ENCODE results near the gene SETD5.

The SETD5 gene

DNA sequence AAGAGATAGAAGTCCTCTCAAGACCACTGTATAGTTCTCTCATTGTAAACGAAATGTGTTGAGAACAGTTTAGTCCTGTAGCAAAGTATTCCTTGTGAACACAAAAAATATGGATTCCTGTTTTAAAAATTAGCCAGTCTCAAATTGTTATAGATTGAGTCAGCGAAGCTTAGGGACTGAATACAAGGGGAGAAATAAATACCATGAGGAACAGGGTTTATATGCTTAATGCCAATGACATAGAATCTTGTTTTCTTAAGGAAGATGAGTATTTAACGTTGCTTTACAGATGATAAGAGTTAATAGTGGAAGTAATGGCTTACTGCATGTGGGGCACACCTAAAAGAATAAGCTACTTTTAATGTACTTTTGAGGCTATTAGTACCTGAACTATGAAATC lies 37.9 kb downstream of the SETD5 start:
- TF ChIP-seq, protein P1, sequence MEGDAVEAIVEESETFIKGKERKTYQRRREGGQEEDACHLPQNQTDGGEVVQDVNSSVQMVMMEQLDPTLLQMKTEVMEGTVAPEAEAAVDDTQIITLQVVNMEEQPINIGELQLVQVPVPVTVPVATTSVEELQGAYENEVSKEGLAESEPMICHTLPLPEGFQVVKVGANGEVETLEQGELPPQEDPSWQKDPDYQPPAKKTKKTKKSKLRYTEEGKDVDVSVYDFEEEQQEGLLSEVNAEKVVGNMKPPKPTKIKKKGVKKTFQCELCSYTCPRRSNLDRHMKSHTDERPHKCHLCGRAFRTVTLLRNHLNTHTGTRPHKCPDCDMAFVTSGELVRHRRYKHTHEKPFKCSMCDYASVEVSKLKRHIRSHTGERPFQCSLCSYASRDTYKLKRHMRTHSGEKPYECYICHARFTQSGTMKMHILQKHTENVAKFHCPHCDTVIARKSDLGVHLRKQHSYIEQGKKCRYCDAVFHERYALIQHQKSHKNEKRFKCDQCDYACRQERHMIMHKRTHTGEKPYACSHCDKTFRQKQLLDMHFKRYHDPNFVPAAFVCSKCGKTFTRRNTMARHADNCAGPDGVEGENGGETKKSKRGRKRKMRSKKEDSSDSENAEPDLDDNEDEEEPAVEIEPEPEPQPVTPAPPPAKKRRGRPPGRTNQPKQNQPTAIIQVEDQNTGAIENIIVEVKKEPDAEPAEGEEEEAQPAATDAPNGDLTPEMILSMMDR (IDR thresholded peaks at IDR 0.05; ENCODE audit: low read depth, low read length, missing control alignments) = no peak
- DNase-seq (ENCODE audit: low read depth) = no peak
- in situ Hi-C loops (cut with HindIII; ENCODE audit: low sequenced_read_pairs) = no loop called here
- H3K4me3 ChIP-seq (ENCODE audit: low read depth, low read length) = no peak overlapping the region

DNA sequence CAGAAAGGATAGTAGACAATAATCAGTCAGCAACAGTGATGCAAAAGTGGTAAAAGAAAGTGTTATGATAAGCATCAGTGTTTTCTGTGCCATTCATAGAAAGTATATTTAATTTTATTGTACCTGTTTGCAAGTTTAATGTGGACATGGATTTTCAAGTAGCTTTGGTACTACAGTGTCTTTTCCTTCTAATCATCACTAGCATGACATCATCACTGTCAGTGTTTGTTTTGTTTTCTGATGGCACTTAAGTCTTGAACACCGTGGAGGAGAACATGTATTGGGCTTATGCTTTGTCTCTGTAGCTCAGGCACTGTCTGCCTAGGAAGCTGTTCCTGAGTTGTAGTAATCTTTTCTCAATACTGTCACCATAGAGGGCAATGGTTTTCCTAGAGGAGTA lies 41.9 kb downstream of the SETD5 start:
- in situ Hi-C loops (cut with HindIII; ENCODE audit: low sequenced_read_pairs) = no loop called here
- no peak for DNase-seq (ENCODE audit: low read depth)
- no peak overlapping the region for H3K4me3 ChIP-seq (ENCODE audit: low read depth, low read length)
- TF ChIP-seq, protein P1 (IDR thresholded peaks at IDR 0.05; ENCODE audit: low read depth, low read length, missing control alignments) = no peak

DNA sequence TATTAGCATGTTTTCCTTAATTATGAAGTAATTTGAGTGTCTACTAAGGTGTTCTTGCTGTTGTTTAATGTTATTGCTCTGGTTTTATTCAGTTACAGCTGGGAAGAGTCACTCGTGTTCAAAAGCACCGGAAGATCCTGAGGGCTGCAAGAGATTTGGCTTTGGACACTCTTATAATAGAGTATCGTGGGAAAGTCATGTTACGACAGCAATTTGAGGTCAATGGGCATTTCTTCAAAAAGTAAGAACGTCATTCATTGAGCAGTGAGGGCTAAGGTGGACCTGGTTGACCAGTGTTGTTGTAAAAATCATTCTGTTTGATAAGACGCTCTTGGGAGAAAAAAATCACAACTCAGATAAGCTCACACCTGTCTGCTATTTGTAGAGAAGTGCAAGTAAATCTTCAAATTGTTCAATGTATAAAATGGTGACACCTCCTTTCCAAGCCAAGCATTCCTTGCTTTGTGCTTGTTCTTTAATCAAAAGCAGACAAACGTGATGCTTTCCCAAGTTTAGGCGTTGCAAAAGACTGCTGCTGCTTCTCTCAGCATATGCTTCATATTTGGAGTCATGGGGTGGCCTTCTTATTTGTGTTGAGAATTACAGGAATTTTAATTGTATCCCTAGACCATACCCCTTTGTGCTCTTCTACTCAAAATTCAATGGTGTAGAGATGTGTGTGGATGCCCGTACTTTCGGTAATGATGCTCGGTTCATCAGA lies 44.2 kb downstream of the SETD5 start:
- DNase-seq (ENCODE audit: low read depth) = no peak
- H3K4me3 ChIP-seq (ENCODE audit: low read depth, low read length) = no peak overlapping the region
- TF ChIP-seq, protein P1 (IDR thresholded peaks at IDR 0.05; ENCODE audit: low read depth, low read length, missing control alignments) = no peak
- in situ Hi-C loops (cut with HindIII; ENCODE audit: low sequenced_read_pairs) = no loop called here

DNA sequence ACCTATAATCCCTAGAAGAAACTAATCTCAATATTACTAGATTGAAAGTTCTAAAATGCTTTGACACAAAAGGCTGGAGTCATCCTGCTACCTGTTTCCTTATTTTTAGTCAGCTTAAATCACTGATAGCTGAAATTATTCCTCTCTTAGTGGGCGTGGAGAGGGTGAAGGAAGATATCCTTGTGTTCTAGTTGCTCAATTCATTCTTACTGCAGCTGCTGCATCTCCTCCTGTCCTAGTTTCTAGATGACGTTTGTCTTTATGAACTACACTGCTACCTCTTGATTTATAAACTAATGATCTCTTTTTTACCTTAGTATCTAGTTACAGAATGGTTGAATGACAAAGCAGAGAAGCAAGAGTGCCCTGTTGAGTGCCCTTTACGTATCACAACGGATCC lies 50.7 kb downstream of the SETD5 start:
- H3K4me3 ChIP-seq (ENCODE audit: low read depth, low read length) = no peak overlapping the region
- no peak for DNase-seq (ENCODE audit: low read depth)
- TF ChIP-seq, protein P1 (IDR thresholded peaks at IDR 0.05; ENCODE audit: low read depth, low read length, missing control alignments) = no peak
- in situ Hi-C loops (cut with HindIII; ENCODE audit: low sequenced_read_pairs) = no loop called here

DNA sequence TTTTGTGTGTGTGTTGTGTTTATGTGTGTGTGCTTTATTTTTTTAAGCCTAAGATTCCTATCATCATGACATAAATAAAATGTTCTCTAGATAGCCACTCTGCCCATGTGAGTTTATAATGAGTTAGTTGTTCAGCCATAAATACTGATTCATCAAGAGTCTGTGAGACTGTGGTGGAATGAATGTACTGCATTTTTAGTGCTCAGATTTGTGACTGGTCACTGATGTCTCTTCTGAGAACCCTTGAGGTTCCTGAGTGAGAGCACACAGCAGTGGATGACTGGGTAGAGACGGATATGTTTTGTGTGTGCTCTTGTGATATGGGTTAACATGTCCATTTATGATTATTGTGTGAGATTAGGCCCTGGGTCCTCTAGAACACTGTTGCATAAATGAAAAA lies 51.2 kb downstream of the SETD5 start:
- no peak for DNase-seq (ENCODE audit: low read depth)
- in situ Hi-C loops (cut with HindIII; ENCODE audit: low sequenced_read_pairs) = no loop called here

DNA sequence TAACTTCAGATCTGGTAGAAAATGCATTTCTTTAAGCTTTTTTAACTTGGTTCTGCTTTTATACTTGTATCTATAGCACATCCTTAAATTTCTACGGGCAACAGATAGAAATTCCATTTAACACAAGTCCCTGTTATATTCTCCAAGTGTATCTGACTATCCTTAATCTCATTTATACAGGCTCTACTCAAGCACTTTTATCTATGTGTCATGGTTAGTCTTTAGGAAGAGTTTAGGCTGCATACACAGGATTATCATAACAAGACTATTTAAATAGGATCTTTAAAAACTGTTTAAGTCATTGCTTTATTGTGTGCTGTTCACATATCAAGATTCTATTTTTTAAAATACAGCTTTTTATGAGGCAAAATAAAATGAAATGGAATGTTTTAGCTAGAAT lies 52.7 kb downstream of the SETD5 start:
- no peak overlapping the region for H3K4me3 ChIP-seq (ENCODE audit: low read depth, low read length)
- in situ Hi-C loops (cut with HindIII; ENCODE audit: low sequenced_read_pairs) = loop anchor here (5.0 kb wide), 1 partner anchor 73 kb away; no protein-coding TSS in a partner anchor
- TF ChIP-seq, protein P1 (IDR thresholded peaks at IDR 0.05; ENCODE audit: low read depth, low read length, missing control alignments) = no peak
- DNase-seq (ENCODE audit: low read depth) = no peak

More for the DNA sequence above, 51.2 kb downstream of the SETD5 start:
- TF ChIP-seq, protein P1 (IDR thresholded peaks at IDR 0.05; ENCODE audit: low read depth, low read length, missing control alignments) = no peak
- H3K4me3 ChIP-seq (ENCODE audit: low read depth, low read length) = no peak overlapping the region
